ENCODE measurements around the gene GRXCR2. TPM values are rescaled to one million over a fixed set of nuclear protein-coding genes. Genes with fewer than 3 reads are reported as not detected.
"Not testable (repeated sequence)": the region's sequence is repeated elsewhere in the genome, so short reads cannot be mapped to it uniquely, and the experiment has no call there.

The GRXCR2 gene
- total RNA-seq, 1 experiment from 2014 or later, result not detected

- H3K4me3 Mint-ChIP-seq (ENCODE audit: unreplicated experiment), result no peak overlapping the region
- no TSS peak for BruUV-seq (replicated peaks)
- ChIA-PET CTCF (interaction anchor here (1.7 kb wide), 1 partner anchor 17 kb away, joined by 7 read pairs; no protein-coding TSS in a partner anchor), POLR2A (no interaction called here)
- no peak for DNase-seq (ENCODE audit: unreplicated experiment)
- no peak for TF ChIP-seq CTCF (IDR thresholded peaks at IDR 0.05; ENCODE audit: unreplicated experiment)
- no peaks in the 10 kb centered on the region for H3K36me3 Mint-ChIP-seq (ENCODE audit: insufficient read depth, unreplicated experiment)
- H3K4me1 Mint-ChIP-seq (ENCODE audit: insufficient read depth, unreplicated experiment), result no peaks in the 10 kb centered on the region
- intact Hi-C loops (cut with micrococcal nuclease), result no loop called here
- H3K27me3 Mint-ChIP-seq (ENCODE audit: insufficient read depth, unreplicated experiment), result no peaks in the 10 kb centered on the region
- H3K27ac Mint-ChIP-seq (ENCODE audit: low read depth, unreplicated experiment), result no peak overlapping the region
- H3K9me3 Mint-ChIP-seq (ENCODE audit: unreplicated experiment), result no peaks in the 10 kb centered on the region
Observed at GRCh38 chr5:145872486-145872885, 328 bp downstream of the GRXCR2 start.

- no TSS peak for BruUV-seq (replicated peaks)
- no peaks in the 10 kb centered on the region for H3K27me3 Mint-ChIP-seq (ENCODE audit: insufficient read depth, unreplicated experiment)
- H3K4me3 Mint-ChIP-seq (ENCODE audit: unreplicated experiment), result no peak overlapping the region
- no peaks in the 10 kb centered on the region for H3K36me3 Mint-ChIP-seq (ENCODE audit: insufficient read depth, unreplicated experiment)
- H3K9me3 Mint-ChIP-seq (ENCODE audit: unreplicated experiment), result no peaks in the 10 kb centered on the region
- ChIA-PET CTCF (interaction anchor here (1.0 to 3.6 kb wide), 3 partner anchors 14 to 44 kb away, joined by 3 to 11 read pairs (median 7); no protein-coding TSS in a partner anchor), POLR2A (no interaction called here)
- intact Hi-C loops (cut with micrococcal nuclease), result no loop called here
- no peak for DNase-seq (ENCODE audit: unreplicated experiment)
- H3K4me1 Mint-ChIP-seq (ENCODE audit: insufficient read depth, unreplicated experiment), result no peaks in the 10 kb centered on the region
- no peak overlapping the region for H3K27ac Mint-ChIP-seq (ENCODE audit: low read depth, unreplicated experiment)
- TF ChIP-seq CTCF (IDR thresholded peaks at IDR 0.05; ENCODE audit: unreplicated experiment), result no peak
Observed at GRCh38 chr5:145869753-145870152, 3.1 kb downstream of the GRXCR2 start.

GRCh38 chr5:145867806-145868205 is 5.0 kb downstream of the GRXCR2 start:
- no peaks in the 10 kb centered on the region for H3K9me3 Mint-ChIP-seq (ENCODE audit: unreplicated experiment)
- H3K27ac Mint-ChIP-seq (ENCODE audit: low read depth, unreplicated experiment), result no peak overlapping the region
- H3K36me3 Mint-ChIP-seq (ENCODE audit: insufficient read depth, unreplicated experiment), result no peaks in the 10 kb centered on the region
- no peak overlapping the region for H3K4me3 Mint-ChIP-seq (ENCODE audit: unreplicated experiment)
- no peaks in the 10 kb centered on the region for H3K27me3 Mint-ChIP-seq (ENCODE audit: insufficient read depth, unreplicated experiment)
- ChIA-PET CTCF (interaction anchor here (1.2 to 4.1 kb wide), 4 partner anchors 11 to 181 kb away, joined by 4 to 30 read pairs (median 8); no protein-coding TSS in a partner anchor), POLR2A (interaction anchor here (1.0 kb wide), 1 partner anchor 78 kb away, joined by 3 read pairs; no protein-coding TSS in a partner anchor)
- no peak for TF ChIP-seq CTCF (IDR thresholded peaks at IDR 0.05; ENCODE audit: unreplicated experiment)
- no TSS peak for BruUV-seq (replicated peaks)
- H3K4me1 Mint-ChIP-seq (ENCODE audit: insufficient read depth, unreplicated experiment), result no peaks in the 10 kb centered on the region
- intact Hi-C loops (cut with micrococcal nuclease), result no loop called here
- DNase-seq (ENCODE audit: unreplicated experiment), result peak; percentile 42

GRCh38 chr5:145864432-145864831 is 8.4 kb downstream of the GRXCR2 start:
- intact Hi-C loops (cut with micrococcal nuclease); H3K27me3 Mint-ChIP-seq (ENCODE audit: insufficient read depth, unreplicated experiment); H3K36me3 Mint-ChIP-seq (ENCODE audit: insufficient read depth, unreplicated experiment); H3K9me3 Mint-ChIP-seq (ENCODE audit: unreplicated experiment); DNase-seq (ENCODE audit: unreplicated experiment); H3K4me3 Mint-ChIP-seq (ENCODE audit: unreplicated experiment); BruUV-seq (replicated peaks); H3K4me1 Mint-ChIP-seq (ENCODE audit: insufficient read depth, unreplicated experiment); H3K27ac Mint-ChIP-seq (ENCODE audit: low read depth, unreplicated experiment): not testable (repeated sequence)
- ChIA-PET CTCF (interaction anchor here (1.1 kb wide), 1 partner anchor 27 kb away, joined by 3 read pairs; no protein-coding TSS in a partner anchor), POLR2A (interaction anchor here (0.6 kb wide), 1 partner anchor 62 kb away, joined by 4 read pairs; no protein-coding TSS in a partner anchor)

- no TSS peak for BruUV-seq (replicated peaks)
- no peaks in the 10 kb centered on the region for H3K36me3 Mint-ChIP-seq (ENCODE audit: insufficient read depth, unreplicated experiment)
- H3K9me3 Mint-ChIP-seq (ENCODE audit: unreplicated experiment), result no peaks in the 10 kb centered on the region
- no peak overlapping the region for H3K4me3 Mint-ChIP-seq (ENCODE audit: unreplicated experiment)
- no peak for DNase-seq (ENCODE audit: unreplicated experiment)
- no peaks in the 10 kb centered on the region for H3K4me1 Mint-ChIP-seq (ENCODE audit: insufficient read depth, unreplicated experiment)
- TF ChIP-seq CTCF (IDR thresholded peaks at IDR 0.05; ENCODE audit: unreplicated experiment), result no peak
- intact Hi-C loops (cut with micrococcal nuclease), result no loop called here
- CTCF ChIA-PET, result interaction anchor here (0.9 to 1.4 kb wide), 4 partner anchors 9 to 190 kb away, joined by 3 read pairs; no protein-coding TSS in a partner anchor
- no peak overlapping the region for H3K27ac Mint-ChIP-seq (ENCODE audit: low read depth, unreplicated experiment)
- POLR2A ChIA-PET, result no interaction called here
- no peaks in the 10 kb centered on the region for H3K27me3 Mint-ChIP-seq (ENCODE audit: insufficient read depth, unreplicated experiment)
Observed at GRCh38 chr5:145863003-145863402, 9.8 kb downstream of the GRXCR2 start.
